Keratinocyte (primary cell): Measurements from ENCODE around the gene KDM5B. TPM values are rescaled to one million over a fixed set of nuclear protein-coding genes. Genes with fewer than 3 reads are reported as not detected.

Experiments
- DNase-seq: peaks from one replicate; pipeline ENCODE4 v3.0.0-alpha.2; 2011; ENCODE audit warnings: low read depth, missing footprints, low spot score
- FAIRE-seq: peaks from 2 replicates; lab custom pipeline; 2011; peaks lifted over from hg19 to GRCh38; lab: Jason Lieb, UNC
- H2AFZ ChIP-seq: 2 replicates; pipeline ENCODE4 v1.6.0; 2012; ENCODE audit warnings: low read length, control low read depth, inconsistent platforms; ENCODE audit not compliant: control insufficient read depth
- H3K27ac ChIP-seq: 2 replicates; pipeline ENCODE4 v1.5.1; 2011; ENCODE audit warnings: low read length; ENCODE audit not compliant: control insufficient read depth, insufficient read depth
- H3K27me3 ChIP-seq: 3 replicates; pipeline ENCODE4 v1.6.0; 2011; ENCODE audit warnings: low read length; ENCODE audit not compliant: control insufficient read depth, insufficient read depth; ENCODE audit errors: extremely low read depth
- H3K36me3 ChIP-seq, 2 experiments: 2 replicates in 1 of 2; 3 replicates in 1 of 2; pipeline ENCODE4 v1.5.1; 2011; ENCODE audit warnings: low read length in 2 of 2, mild to moderate bottlenecking in 1 of 2; ENCODE audit not compliant: control insufficient read depth in 2 of 2, insufficient read depth in 2 of 2; ENCODE audit errors: extremely low read depth in 1 of 2
- H3K4me1 ChIP-seq: 3 replicates; pipeline ENCODE4 v1.5.1; 2011; ENCODE audit warnings: low read length; ENCODE audit not compliant: control insufficient read depth, insufficient read depth; ENCODE audit errors: extremely low read depth
- H3K4me2 ChIP-seq: 3 replicates; pipeline ENCODE4 v1.6.0; 2011; ENCODE audit warnings: low read depth, low read length; ENCODE audit not compliant: control insufficient read depth, insufficient read depth; ENCODE audit errors: extremely low read depth
- H3K4me3 ChIP-seq, 3 experiments: fragments of 200-600 bp in 1 of 3; sonication (generic) in 1 of 3; 2 replicates in 2 of 3; 3 replicates in 1 of 3; pipeline ENCODE4 v1.5.1; 2011 to 2016; ENCODE audit warnings: low read length in 3 of 3, mild to moderate bottlenecking in 3 of 3, control low read depth in 2 of 3, inconsistent platforms in 1 of 3, low read depth in 1 of 3, mixed read lengths in 1 of 3, mixed run types in 1 of 3, moderate library complexity in 1 of 3; ENCODE audit not compliant: control insufficient read depth in 2 of 3, insufficient read depth in 2 of 3; ENCODE audit errors: extremely low read depth in 1 of 3
- H3K79me2 ChIP-seq: 2 replicates; pipeline ENCODE4 v1.6.0; 2012; ENCODE audit warnings: low read length; ENCODE audit not compliant: control insufficient read depth, insufficient read depth
- H3K9ac ChIP-seq: 3 replicates; pipeline ENCODE4 v1.6.0; 2011; ENCODE audit warnings: low read length; ENCODE audit not compliant: control insufficient read depth, insufficient read depth; ENCODE audit errors: extremely low read depth
- H3K9me1 ChIP-seq: 3 replicates; pipeline ENCODE4 v1.6.0; 2011; ENCODE audit warnings: low read length; ENCODE audit not compliant: control insufficient read depth, insufficient read depth; ENCODE audit errors: extremely low read depth
- H3K9me3 ChIP-seq: 2 replicates; pipeline ENCODE4 v1.5.1; 2012; ENCODE audit warnings: low read depth, low read length; ENCODE audit not compliant: control insufficient read depth
- H4K20me1 ChIP-seq: 3 replicates; pipeline ENCODE4 v1.6.0; 2011; ENCODE audit warnings: low read length; ENCODE audit not compliant: control insufficient read depth, insufficient read depth; ENCODE audit errors: extremely low read depth
- CTCF ChIP-seq, 3 experiments: IDR thresholded peaks in 1 of 3; conservative IDR thresholded peaks in 1 of 3; optimal IDR thresholded peaks in 1 of 3; 2 replicates in 2 of 3; 3 replicates in 1 of 3; pipeline versions ENCODE3 to v1.5.1; 2011; ENCODE audit warnings: low read length in 3 of 3, mild to moderate bottlenecking in 3 of 3, moderate library complexity in 2 of 3, control low read depth in 1 of 3, inconsistent platforms in 1 of 3; ENCODE audit not compliant: insufficient read depth in 2 of 3; ENCODE audit errors: extremely low read depth in 1 of 3
- EZH2 ChIP-seq: IDR thresholded peaks from one replicate; pipeline ENCODE4 v1.6.1; 2012; ENCODE audit warnings: inconsistent platforms, mild to moderate bottlenecking, low read length, moderate library complexity
- dilution Hi-C: fragments of 300-500 bp; cut with MboI; formaldehyde crosslinking; loops from one replicate; pipeline ENCODE4 v1.7.0; 2020; ENCODE audit warnings: low sequenced_read_pairs; ENCODE audit not compliant: extremely low pct_ligation_motif_present
- polyA plus RNA-seq, 5 experiments: library from polyadenylated mRNA; depleted of rRNA in 3 of 5; stranded (reverse) in 3 of 5; stranded (forward) in 1 of 5; unstranded in 1 of 5; fragments of >200 nt; gene quantifications; 1 replicate in 1 of 5; 2 replicates in 3 of 5; 3 replicates in 1 of 5; pipeline versions ENCODE4 v1.2.1 to v1.2.3, GENCODE V29; 2011 to 2012; ENCODE audit warnings: missing spikeins in 2 of 5, low read depth in 1 of 5, low replicate concordance in 1 of 5

Gene KDM5B
- polyA plus RNA-seq, 1 donor (not counting 4 experiments of a cell fraction or from before 2014, with no cell fraction given), result 60.1 TPM

DNA sequence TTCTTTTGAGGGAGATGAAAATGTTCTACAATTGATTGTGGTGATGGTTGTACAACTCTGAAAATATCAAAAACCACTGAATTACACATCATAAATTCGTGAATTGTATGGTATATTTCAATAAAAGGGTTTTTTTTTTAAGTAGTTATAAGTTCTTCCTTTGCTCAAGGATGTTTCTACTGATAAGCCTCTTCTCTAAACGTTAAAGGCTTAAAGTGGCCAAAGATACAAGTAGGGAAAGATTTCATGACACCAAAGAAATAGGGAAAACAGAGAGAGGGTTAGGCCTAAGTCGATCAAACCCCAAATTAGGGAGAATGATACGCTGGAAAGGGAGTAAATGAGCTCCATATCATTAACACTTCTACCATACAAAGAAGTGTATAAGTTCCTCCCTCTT lies 4.1 kb downstream of the KDM5B start:
- peaks cover 88% of the 10 kb centered on the region for H3K79me2 ChIP-seq
- FAIRE-seq (no peak), DNase-seq (no peak)
- TF ChIP-seq EZH2, result no peak
- TF ChIP-seq CTCF (optimal IDR thresholded peaks at IDR 0.05 in 1 of 3, IDR thresholded peaks at IDR 0.05 in 1 of 3, conservative IDR thresholded peaks at IDR 0.05 in 1 of 3; ENCODE audit: extremely low read depth in 1 of 3, insufficient read depth in 2 of 3, low read length in 3 of 3), result no peak
- H3K4me3 ChIP-seq, result no peak overlapping the region
- H3K4me1 ChIP-seq, result peaks cover 34% of the 10 kb centered on the region
- peaks cover under 1 to 5% of the 10 kb centered on the region in 2 experiments for H3K36me3 ChIP-seq
- no peaks in the 10 kb centered on the region for H3K27me3 ChIP-seq
- H3K27ac ChIP-seq, result no peak overlapping the region
- H3K9me3 ChIP-seq, result no peaks in the 10 kb centered on the region
- peak overlapping the region; percentile 17 for H3K4me2 ChIP-seq
- dilution Hi-C loops, result loop anchor here (5.0 kb wide), 1 partner anchor 53 kb away; no protein-coding TSS in a partner anchor
- no peak overlapping the region for H3K9ac ChIP-seq
- H4K20me1 ChIP-seq, result peaks cover 23% of the 10 kb centered on the region
- no peak overlapping the region for H2AFZ ChIP-seq
- H3K9me1 ChIP-seq, result no peaks in the 10 kb centered on the region

- H3K4me1 ChIP-seq, result peaks cover 30% of the 10 kb centered on the region
- no peak for TF ChIP-seq CTCF (optimal IDR thresholded peaks at IDR 0.05 in 1 of 3, IDR thresholded peaks at IDR 0.05 in 1 of 3, conservative IDR thresholded peaks at IDR 0.05 in 1 of 3; ENCODE audit: extremely low read depth in 1 of 3, insufficient read depth in 2 of 3, low read length in 3 of 3)
- TF ChIP-seq EZH2, result no peak
- no peak overlapping the region for H2AFZ ChIP-seq
- peaks cover 5 to 6% of the 10 kb centered on the region in 2 experiments for H3K36me3 ChIP-seq
- H4K20me1 ChIP-seq, result peaks cover 29% of the 10 kb centered on the region
- no peak overlapping the region for H3K4me3 ChIP-seq
- no peaks in the 10 kb centered on the region for H3K9me1 ChIP-seq
- H3K4me2 ChIP-seq, result peak overlapping the region; percentile 27
- H3K27me3 ChIP-seq, result no peaks in the 10 kb centered on the region
- FAIRE-seq (no peak), DNase-seq (no peak)
- peaks cover 96% of the 10 kb centered on the region for H3K79me2 ChIP-seq
- no peaks in the 10 kb centered on the region for H3K9me3 ChIP-seq
- H3K9ac ChIP-seq, result no peak overlapping the region
- H3K27ac ChIP-seq, result peak overlapping the region; percentile 49
- dilution Hi-C loops, result loop anchor here (5.0 kb wide), 1 partner anchor 54 kb away; no protein-coding TSS in a partner anchor
These were observed 5.0 kb downstream of the KDM5B start for GRCh38 chr1:202802998-202803932.
